Measurements from ENCODE around the gene TMEM132A.

DNA sequence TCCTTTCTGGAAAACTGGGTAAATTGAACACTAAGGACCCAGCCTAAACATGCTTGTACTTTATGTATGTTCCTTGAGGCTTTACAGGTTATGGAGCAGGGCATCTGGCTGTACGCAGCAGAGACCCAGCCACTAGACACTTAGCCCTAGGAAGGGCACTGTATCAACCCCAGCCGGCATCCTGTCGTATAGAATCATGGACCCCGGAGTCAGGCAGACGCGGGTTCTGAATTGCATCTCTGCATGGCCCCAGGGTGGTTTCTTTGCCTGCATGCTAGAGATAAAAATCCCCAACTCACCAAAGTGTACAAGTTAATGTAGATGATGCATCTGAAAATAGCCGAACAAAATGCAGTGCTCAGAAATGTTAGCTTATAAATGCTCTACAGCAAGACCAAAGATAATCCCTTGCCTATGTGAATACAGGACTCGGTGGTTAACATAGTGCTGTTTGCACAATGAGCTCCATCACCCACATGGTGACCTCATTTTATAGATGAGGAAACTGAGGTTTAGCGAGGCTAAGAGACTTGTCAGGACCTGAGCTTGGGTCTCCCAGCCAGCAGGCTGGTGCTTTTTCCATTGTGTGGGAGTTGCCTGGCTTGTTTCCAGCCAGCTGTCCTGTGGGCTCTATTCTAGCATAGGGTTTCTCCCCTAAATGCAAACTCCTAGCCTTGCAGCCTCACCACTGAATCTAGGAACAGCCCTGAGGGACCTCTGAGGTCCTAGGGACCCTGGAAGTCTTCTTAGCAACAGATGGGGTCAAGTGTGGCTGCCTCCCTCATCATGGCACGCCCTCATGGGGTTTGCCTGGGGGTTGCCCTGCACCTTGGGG lies 54.5 kb downstream of the TMEM132A start:
- TF ChIP-seq, protein P1, sequence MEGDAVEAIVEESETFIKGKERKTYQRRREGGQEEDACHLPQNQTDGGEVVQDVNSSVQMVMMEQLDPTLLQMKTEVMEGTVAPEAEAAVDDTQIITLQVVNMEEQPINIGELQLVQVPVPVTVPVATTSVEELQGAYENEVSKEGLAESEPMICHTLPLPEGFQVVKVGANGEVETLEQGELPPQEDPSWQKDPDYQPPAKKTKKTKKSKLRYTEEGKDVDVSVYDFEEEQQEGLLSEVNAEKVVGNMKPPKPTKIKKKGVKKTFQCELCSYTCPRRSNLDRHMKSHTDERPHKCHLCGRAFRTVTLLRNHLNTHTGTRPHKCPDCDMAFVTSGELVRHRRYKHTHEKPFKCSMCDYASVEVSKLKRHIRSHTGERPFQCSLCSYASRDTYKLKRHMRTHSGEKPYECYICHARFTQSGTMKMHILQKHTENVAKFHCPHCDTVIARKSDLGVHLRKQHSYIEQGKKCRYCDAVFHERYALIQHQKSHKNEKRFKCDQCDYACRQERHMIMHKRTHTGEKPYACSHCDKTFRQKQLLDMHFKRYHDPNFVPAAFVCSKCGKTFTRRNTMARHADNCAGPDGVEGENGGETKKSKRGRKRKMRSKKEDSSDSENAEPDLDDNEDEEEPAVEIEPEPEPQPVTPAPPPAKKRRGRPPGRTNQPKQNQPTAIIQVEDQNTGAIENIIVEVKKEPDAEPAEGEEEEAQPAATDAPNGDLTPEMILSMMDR (IDR thresholded peaks at IDR 0.05): no peak
- no peak for TF ChIP-seq POLR2A (IDR thresholded peaks at IDR 0.05)
